ENCODE results near the gene RNMT.

DNA sequence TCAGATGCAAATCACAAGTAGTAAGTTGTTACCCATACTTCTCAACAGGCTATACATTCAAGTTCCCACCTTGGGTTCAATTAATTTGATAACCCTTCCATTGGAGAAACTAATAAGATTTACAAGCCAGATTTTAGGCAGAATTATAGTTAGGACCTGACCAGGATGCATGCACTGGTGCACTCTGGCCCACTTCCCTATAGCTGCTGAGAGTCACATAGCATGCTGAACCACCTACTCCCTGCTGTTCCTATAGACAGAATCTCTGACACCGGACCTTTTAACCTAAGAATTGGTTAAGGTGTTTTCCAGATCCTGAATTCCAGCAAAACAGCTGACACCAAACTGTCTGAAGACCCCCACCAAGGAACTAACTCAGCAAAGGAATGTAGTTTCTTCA, 26.3 kb upstream of the RNMT start:
- no peak for TF ChIP-seq POLR2A (IDR thresholded peaks at IDR 0.05)
- TF ChIP-seq, protein P1, sequence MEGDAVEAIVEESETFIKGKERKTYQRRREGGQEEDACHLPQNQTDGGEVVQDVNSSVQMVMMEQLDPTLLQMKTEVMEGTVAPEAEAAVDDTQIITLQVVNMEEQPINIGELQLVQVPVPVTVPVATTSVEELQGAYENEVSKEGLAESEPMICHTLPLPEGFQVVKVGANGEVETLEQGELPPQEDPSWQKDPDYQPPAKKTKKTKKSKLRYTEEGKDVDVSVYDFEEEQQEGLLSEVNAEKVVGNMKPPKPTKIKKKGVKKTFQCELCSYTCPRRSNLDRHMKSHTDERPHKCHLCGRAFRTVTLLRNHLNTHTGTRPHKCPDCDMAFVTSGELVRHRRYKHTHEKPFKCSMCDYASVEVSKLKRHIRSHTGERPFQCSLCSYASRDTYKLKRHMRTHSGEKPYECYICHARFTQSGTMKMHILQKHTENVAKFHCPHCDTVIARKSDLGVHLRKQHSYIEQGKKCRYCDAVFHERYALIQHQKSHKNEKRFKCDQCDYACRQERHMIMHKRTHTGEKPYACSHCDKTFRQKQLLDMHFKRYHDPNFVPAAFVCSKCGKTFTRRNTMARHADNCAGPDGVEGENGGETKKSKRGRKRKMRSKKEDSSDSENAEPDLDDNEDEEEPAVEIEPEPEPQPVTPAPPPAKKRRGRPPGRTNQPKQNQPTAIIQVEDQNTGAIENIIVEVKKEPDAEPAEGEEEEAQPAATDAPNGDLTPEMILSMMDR (IDR thresholded peaks at IDR 0.05), result no peak

Data from uterus (tissue), 2 donors.